ENCODE data around the gene PEX26. TPM values are rescaled to one million over a fixed set of nuclear protein-coding genes. Genes with fewer than 3 reads are reported as not detected.

PEX26 gene
- total and polyA plus RNA-seq, 2 of the 13 experiments (the other 11 are each of a cell fraction or from before 2014, with no cell fraction given) = 10.6 to 25.1 TPM

- TF ChIP-seq TFDP1 (CRISPR knock-in tag; IDR thresholded peaks at IDR 0.05; ENCODE audit: borderline replicate concordance) = peak; percentile 25; the same call in 1 of the 2 replicates
- peak in 1 of 2 experiments; percentile 43; a peak in 1 of 4 replicates for TF ChIP-seq EP300 (IDR thresholded peaks at IDR 0.05; ENCODE audit: low read depth in 2 of 2, low read length in 2 of 2)
- TF ChIP-seq EP300 (CRISPR knock-in tag; IDR thresholded peaks at IDR 0.05; ENCODE audit: borderline replicate concordance) = peak; percentile 21; the same call in 1 of the 2 replicates
- no peak for TF ChIP-seq HHEX (CRISPR knock-in tag; IDR thresholded peaks at IDR 0.05)
- peak; percentile 63 for TF ChIP-seq TEAD3 (CRISPR knock-in tag; optimal IDR thresholded peaks at IDR 0.05; ENCODE audit: borderline replicate concordance)
- TF ChIP-seq NRL (CRISPR knock-in tag; IDR thresholded peaks at IDR 0.05; ENCODE audit: borderline replicate concordance) = peak; percentile 87; the same call in 1 of the 2 replicates
- no peak for TF ChIP-seq ZNF446 (CRISPR knock-in tag; IDR thresholded peaks at IDR 0.05)
- TF ChIP-seq ZBTB4 (CRISPR knock-in tag; IDR thresholded peaks at IDR 0.05; ENCODE audit: borderline replicate concordance) = 0 out of 2 replicates have a peak, but pooled peaks have one; percentile 25
- 0 out of 2 replicates have a peak, but pooled peaks have one; percentile 58 for TF ChIP-seq ZNF12 (CRISPR knock-in tag; IDR thresholded peaks at IDR 0.05)
- TF ChIP-seq ARID2 (CRISPR knock-in tag; IDR thresholded peaks at IDR 0.05; ENCODE audit: borderline replicate concordance) = no peak
- peak; percentile 57; the same call in 1 of the 2 replicates for TF ChIP-seq MYC (CRISPR knock-in tag; IDR thresholded peaks at IDR 0.05; ENCODE audit: borderline replicate concordance)
- no peak for TF ChIP-seq MIER2 (CRISPR knock-in tag; IDR thresholded peaks at IDR 0.05)
- no peak; the same call in 1 of the 2 replicates for TF ChIP-seq GZF1 (CRISPR knock-in tag; IDR thresholded peaks at IDR 0.05)
- peak; percentile 65; the same call in 1 of the 2 replicates for TF ChIP-seq TFAP4 (IDR thresholded peaks at IDR 0.05; ENCODE audit: borderline replicate concordance, low read depth)
- no peak; the same call in 1 of the 2 replicates for TF ChIP-seq ZNF275 (CRISPR knock-in tag; IDR thresholded peaks at IDR 0.05; ENCODE audit: borderline replicate concordance)
- peak; percentile 73; the same call in 1 of the 2 replicates for TF ChIP-seq ZNF124 (CRISPR knock-in tag; IDR thresholded peaks at IDR 0.05)
- TF ChIP-seq NFE2L1 (CRISPR knock-in tag; IDR thresholded peaks at IDR 0.05; ENCODE audit: borderline replicate concordance) = no peak
- no peak for TF ChIP-seq ZSCAN30 (CRISPR knock-in tag; IDR thresholded peaks at IDR 0.05)
- peak; percentile 51; the same call in 1 of the 2 replicates for TF ChIP-seq SAP130 (CRISPR knock-in tag; IDR thresholded peaks at IDR 0.05; ENCODE audit: low read depth)
- peak; percentile 97 for TF ChIP-seq MTA1 (CRISPR knock-in tag; IDR thresholded peaks at IDR 0.05; ENCODE audit: borderline replicate concordance)
- no peak for TF ChIP-seq SP2 (CRISPR knock-in tag; IDR thresholded peaks at IDR 0.05)
- TF ChIP-seq EHMT2 (IDR thresholded peaks at IDR 0.05; ENCODE audit: borderline replicate concordance, low read depth, low read length) = no peak
Measured at GRCh38 chr22:18091916-18092526, 14.2 kb downstream of the PEX26 start (continued).
